NCI-H1436 (cell line): ENCODE data around the gene CORIN.
"Not testable (repeated sequence)": the region's sequence is repeated elsewhere in the genome, so short reads cannot be mapped to it uniquely, and the experiment has no call there.

ENCODE experiments used
- DNase-seq: peaks from one replicate; lab custom pipeline; 2025; lab: John Stamatoyannopoulos, UW

The CORIN gene

GRCh38 chr4:47771020-47771419 is 66.8 kb downstream of the CORIN start:
- DNase-seq = no peak

GRCh38 chr4:47767956-47768355 is 69.9 kb downstream of the CORIN start:
- DNase-seq = not testable (repeated sequence)

GRCh38 chr4:47763279-47763678 is 74.6 kb downstream of the CORIN start:
- DNase-seq = no peak

GRCh38 chr4:47762376-47763266 is 75.2 kb downstream of the CORIN start:
- no peak for DNase-seq

DNA sequence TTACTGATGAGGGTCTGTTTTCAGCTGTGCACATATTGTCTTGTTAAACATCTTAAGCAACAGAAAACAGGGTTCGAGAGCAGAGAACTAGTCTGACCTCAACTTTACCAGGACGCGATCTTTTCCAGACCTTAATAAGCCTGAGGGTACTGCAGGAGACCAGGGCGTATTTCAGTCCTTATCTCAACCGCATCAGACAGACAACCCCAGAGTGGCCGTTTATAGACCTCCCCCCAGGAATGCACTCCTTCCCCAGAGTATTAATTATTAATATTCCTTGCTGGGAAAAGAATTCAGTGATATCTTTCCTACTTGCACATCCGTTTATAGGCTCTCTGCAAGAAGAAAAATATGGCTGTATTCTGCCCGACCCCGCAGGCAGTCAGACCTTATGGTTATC is 84.6 kb downstream of the CORIN start:
- not testable (repeated sequence) for DNase-seq

- no peak for DNase-seq
Observed at GRCh38 chr4:47752214-47752613, 85.7 kb downstream of the CORIN start.

DNA sequence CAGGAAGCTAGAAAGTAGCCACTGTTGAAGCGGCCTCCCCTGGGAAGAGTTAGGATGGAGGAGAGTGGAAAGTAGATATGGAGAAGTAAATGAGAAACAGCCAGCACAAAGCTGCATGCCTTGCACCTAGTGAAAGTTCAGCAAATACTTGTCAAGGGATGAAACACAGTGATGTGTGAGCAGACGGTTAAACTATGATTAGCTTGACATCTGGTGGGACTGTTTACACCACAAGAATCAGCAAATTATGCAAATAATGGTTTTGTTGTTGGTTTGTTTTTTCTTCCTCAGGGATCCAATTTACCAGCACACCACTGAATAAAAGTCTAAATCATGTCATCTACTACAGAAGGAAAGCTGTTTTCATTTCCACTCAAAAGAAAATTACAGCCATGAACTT is 87.1 kb downstream of the CORIN start:
- DNase-seq = no peak

- no peak for DNase-seq
Observed at GRCh38 chr4:47749858-47750257, 88.0 kb downstream of the CORIN start.

GRCh38 chr4:47749060-47749459 is 88.8 kb downstream of the CORIN start:
- no peak for DNase-seq

DNA sequence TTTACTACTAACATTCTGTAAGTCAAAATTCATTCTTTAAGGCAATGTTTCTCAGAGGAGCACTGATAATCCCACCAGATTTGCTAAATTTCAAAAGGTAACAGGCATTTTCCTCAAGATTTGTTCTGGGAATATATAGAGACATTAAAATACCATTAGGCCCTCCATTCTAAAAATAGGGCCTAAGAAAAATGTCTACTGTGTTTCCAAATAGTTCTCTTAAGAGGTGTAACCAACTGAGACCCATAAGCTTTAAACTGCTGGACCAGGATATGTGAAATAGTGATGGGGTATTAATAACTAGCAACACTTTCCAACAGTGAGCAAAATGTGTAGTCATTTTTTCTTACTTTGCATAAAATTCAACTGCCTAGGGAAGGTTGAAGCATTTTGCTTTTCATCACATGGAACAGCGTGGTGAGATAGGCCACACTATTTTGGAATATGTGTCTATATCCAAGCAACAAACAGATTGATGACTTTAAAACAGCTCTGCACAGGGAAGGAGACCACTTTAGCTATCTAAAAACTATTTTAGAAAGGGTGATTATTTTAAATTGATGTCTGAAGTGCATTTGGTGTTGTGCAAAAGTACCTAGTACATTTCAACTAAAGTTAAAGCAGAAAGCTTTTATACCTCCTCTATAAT is 89.9 kb downstream of the CORIN start:
- DNase-seq = no peak

DNA sequence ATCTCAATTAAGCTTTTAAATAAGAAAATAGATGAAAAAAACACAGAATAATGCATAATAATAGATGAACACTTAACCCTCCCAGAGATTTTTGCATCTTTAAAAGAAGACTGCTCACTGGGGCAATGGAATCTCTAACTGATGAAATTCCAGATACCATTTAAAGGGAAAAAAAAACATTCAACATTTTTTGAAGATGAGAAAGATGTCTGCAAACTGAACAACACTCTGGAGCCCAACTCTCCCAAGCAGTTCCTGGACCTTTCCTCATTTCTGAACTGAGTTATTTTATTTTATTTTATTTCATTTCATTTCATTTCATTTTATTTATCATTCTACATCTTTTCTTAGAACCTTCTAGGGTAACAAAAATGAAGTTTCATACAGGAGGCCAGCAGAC is 90.7 kb downstream of the CORIN start:
- DNase-seq = no peak

- DNase-seq = no peak
Observed at GRCh38 chr4:47746122-47746521, 91.7 kb downstream of the CORIN start.

- DNase-seq = no peak
Observed at GRCh38 chr4:47744843-47745382, 93.0 kb downstream of the CORIN start.

- no peak for DNase-seq
Observed at GRCh38 chr4:47744253-47744652, 93.6 kb downstream of the CORIN start.

DNA sequence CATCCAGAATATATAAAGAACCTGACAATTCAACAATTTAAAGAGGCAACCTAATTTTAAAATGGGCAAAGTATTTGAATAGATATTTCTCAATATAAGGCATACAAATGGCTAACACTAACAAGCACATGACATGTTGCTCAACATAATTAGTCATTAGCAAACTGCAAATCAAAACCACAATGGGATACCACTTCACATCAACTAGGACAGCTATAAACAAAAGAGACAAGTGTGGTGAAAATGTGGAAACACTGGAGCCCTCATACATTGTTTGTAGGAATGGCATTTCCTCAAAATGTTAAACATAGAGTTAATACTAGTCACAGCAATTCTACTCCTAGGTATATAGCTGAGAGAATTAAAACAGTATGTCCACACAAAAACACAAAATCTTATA is 96.7 kb downstream of the CORIN start:
- DNase-seq = no peak

GRCh38 chr4:47737326-47737725 is 100.5 kb downstream of the CORIN start:
- no peak for DNase-seq

GRCh38 chr4:47736555-47736954 is 101.3 kb downstream of the CORIN start:
- DNase-seq = no peak

- DNase-seq = no peak
Observed at GRCh38 chr4:47736146-47736545, 101.7 kb downstream of the CORIN start.

- no peak for DNase-seq
Observed at GRCh38 chr4:47733302-47734175, 104.3 kb downstream of the CORIN start.

GRCh38 chr4:47731182-47731581 is 106.7 kb downstream of the CORIN start:
- DNase-seq = no peak

DNA sequence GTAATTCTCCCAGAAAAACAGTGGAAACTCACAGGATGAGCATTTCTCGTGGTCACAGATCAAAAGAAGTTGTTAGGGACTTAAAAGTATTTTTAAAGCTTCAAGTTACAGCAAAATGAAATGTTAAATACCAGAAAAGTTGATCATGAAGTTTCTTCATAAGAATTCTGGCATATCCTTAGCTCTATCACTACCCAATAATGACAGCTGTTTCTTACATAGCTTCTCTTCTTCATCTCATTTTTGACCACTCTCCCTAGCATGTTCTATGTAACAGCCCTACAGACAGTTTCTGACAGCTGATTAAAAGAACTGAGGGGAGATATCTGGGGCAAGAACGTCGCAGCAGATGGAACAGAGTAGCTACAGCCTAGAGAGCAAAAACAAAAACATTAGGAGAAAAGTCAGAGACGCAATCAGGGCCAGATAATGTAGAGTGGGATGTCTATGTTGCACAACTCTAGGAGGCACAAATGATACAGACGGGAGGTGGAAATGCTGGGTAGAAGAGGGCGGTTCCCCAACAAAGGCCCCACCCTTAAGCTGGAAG is 108.7 kb downstream of the CORIN start:
- DNase-seq = no peak
